Osteoblast (primary cell): ENCODE measurements around the gene LMAN2L. TPM values are rescaled to one million over a fixed set of nuclear protein-coding genes. Genes with fewer than 3 reads are reported as not detected.
A peak's percentile ranks its signal among the peaks of the same experiment; 100 is the strongest.

Experiments
- DNase-seq: peaks from one replicate; pipeline ENCODE4 v3.0.0; 2011; ENCODE audit warnings: low spot score, mixed read lengths; ENCODE audit not compliant: insufficient read length; ENCODE audit errors: missing footprints
- H2AFZ ChIP-seq: 2 replicates; pipeline ENCODE4 v1.6.0; 2011; ENCODE audit warnings: mild to moderate bottlenecking, low read length
- H3K27ac ChIP-seq: 2 replicates; pipeline ENCODE4 v1.5.1; 2011; ENCODE audit warnings: mild to moderate bottlenecking, low read depth, low read length, moderate library complexity
- H3K27me3 ChIP-seq: 2 replicates; pipeline ENCODE4 v1.6.0; 2012; ENCODE audit warnings: mild to moderate bottlenecking, control low read depth, inconsistent platforms, low read length, moderate library complexity; ENCODE audit not compliant: insufficient read depth
- H3K36me3 ChIP-seq: 2 replicates; pipeline ENCODE4 v1.5.1; 2011; ENCODE audit warnings: mild to moderate bottlenecking, low read length, control low read depth, moderate library complexity; ENCODE audit not compliant: insufficient read depth
- H3K4me1 ChIP-seq: 2 replicates; pipeline ENCODE4 v1.5.1; 2011; ENCODE audit warnings: mild to moderate bottlenecking, low read length, control low read depth, moderate library complexity; ENCODE audit not compliant: insufficient read depth
- H3K4me2 ChIP-seq: 2 replicates; pipeline ENCODE4 v1.6.0; 2011; ENCODE audit warnings: mild to moderate bottlenecking, low read length; ENCODE audit not compliant: insufficient read depth
- H3K4me3 ChIP-seq: fragments of 200-600 bp; sonication (generic); 3 replicates; pipeline ENCODE4 v1.5.1; 2012; ENCODE audit warnings: mild to moderate bottlenecking, low read length, inconsistent platforms; ENCODE audit not compliant: insufficient read depth
- H3K79me2 ChIP-seq: 2 replicates; pipeline ENCODE4 v1.6.0; 2012; ENCODE audit warnings: mild to moderate bottlenecking, low read length, control low read depth, inconsistent platforms; ENCODE audit not compliant: insufficient read depth
- H3K9me3 ChIP-seq: 2 replicates; pipeline ENCODE4 v1.5.1; 2011; ENCODE audit warnings: low read depth, low read length, control low read depth
- H4K20me1 ChIP-seq: 2 replicates; pipeline ENCODE4 v1.6.0; 2012; ENCODE audit warnings: mild to moderate bottlenecking, low read length, control low read depth; ENCODE audit not compliant: insufficient read depth
- total RNA-seq: library from RNA; depleted of rRNA; stranded (reverse); fragments of >200 nt; gene quantifications from 2 replicates; pipeline ENCODE4 v1.2.3, GENCODE V29; 2012
- TF ChIP-seq, protein P1 (sequence below): IDR thresholded peaks from 2 replicates; pipeline ENCODE4 v1.5.1; 2011; ENCODE audit warnings: mild to moderate bottlenecking, low read depth, low read length, moderate library complexity; ENCODE audit errors: extremely low read depth

Gene LMAN2L
- total RNA-seq, 1 donor, result 26.4 TPM

DNA sequence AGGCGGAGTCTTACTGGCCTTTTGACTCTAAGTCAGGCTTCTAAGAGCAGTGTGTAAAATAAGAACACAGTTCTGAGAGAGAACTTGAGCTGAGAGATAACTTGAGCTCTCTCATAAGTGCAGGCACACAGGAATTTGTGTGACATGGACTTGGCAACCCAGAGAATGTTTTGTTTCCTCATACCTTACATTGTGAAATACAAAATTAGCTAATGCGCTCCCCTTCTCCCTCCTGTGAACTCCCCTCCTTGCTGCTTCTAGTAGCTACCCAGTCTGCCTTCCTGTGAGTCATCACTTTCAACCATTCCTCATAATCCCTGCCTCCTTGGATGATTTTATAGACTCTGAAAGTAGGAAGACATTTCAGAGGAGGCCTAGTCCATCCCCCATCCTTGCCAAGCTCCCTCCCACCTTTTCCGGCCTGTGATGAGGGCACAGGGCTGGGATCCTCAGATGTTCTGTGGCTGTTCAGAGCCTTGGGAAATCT, 74.7 kb downstream of the LMAN2L start:
- H2AFZ ChIP-seq, result peak overlapping the region; percentile 78
- TF ChIP-seq, protein P1, sequence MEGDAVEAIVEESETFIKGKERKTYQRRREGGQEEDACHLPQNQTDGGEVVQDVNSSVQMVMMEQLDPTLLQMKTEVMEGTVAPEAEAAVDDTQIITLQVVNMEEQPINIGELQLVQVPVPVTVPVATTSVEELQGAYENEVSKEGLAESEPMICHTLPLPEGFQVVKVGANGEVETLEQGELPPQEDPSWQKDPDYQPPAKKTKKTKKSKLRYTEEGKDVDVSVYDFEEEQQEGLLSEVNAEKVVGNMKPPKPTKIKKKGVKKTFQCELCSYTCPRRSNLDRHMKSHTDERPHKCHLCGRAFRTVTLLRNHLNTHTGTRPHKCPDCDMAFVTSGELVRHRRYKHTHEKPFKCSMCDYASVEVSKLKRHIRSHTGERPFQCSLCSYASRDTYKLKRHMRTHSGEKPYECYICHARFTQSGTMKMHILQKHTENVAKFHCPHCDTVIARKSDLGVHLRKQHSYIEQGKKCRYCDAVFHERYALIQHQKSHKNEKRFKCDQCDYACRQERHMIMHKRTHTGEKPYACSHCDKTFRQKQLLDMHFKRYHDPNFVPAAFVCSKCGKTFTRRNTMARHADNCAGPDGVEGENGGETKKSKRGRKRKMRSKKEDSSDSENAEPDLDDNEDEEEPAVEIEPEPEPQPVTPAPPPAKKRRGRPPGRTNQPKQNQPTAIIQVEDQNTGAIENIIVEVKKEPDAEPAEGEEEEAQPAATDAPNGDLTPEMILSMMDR, result no peak
- peak overlapping the region; percentile 85 for H3K27ac ChIP-seq
- no peaks in the 10 kb centered on the region for H3K9me3 ChIP-seq
- no peaks in the 10 kb centered on the region for H3K79me2 ChIP-seq
- peaks cover 16% of the 10 kb centered on the region for H3K4me1 ChIP-seq
- peak overlapping the region; percentile 74 for H3K4me2 ChIP-seq
- H4K20me1 ChIP-seq, result no peaks in the 10 kb centered on the region
- H3K27me3 ChIP-seq, result no peaks in the 10 kb centered on the region
- DNase-seq, result peak; percentile 95
- H3K36me3 ChIP-seq, result no peaks in the 10 kb centered on the region
- peak overlapping the region; percentile 4 for H3K4me3 ChIP-seq

DNA sequence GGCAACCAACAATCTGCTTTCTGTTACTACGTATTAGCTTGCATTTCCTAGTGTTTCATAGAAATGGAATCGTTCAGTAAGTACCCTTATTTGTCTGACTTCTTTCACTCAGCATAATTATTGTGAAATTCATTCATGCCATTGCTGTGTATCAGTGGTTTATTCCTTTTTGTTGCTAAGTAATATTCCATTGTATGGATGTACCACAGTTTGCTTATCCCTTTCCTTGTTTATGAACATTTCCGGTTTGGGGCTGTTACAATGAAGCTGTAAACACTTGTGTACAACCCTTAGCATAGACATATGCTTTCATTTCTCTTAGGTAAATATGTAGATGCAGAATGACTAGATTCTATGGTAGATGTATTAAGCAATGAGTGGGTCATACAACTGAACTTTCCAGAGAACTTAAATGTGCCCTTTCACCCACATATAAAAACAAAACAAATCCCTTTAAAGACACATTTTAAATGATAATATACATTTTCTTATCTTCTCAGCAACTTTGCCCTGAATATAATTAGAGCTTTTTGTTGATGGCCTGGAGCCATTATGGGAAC, 75.4 kb downstream of the LMAN2L start:
- Histone ChIP-seq H4K20me1 (no peaks in the 10 kb centered on the region), H3K4me3 (peak overlapping the region; percentile 4), H3K4me1 (peaks cover 16% of the 10 kb centered on the region), H2AFZ (peak overlapping the region; percentile 78), H3K27me3 (no peaks in the 10 kb centered on the region), H3K4me2 (peak overlapping the region; percentile 74), H3K36me3 (no peaks in the 10 kb centered on the region), H3K79me2 (no peaks in the 10 kb centered on the region), H3K9me3 (no peaks in the 10 kb centered on the region), H3K27ac (peak overlapping the region; percentile 85)
- DNase-seq, result no peak
- TF ChIP-seq, protein P1, result no peak

DNA sequence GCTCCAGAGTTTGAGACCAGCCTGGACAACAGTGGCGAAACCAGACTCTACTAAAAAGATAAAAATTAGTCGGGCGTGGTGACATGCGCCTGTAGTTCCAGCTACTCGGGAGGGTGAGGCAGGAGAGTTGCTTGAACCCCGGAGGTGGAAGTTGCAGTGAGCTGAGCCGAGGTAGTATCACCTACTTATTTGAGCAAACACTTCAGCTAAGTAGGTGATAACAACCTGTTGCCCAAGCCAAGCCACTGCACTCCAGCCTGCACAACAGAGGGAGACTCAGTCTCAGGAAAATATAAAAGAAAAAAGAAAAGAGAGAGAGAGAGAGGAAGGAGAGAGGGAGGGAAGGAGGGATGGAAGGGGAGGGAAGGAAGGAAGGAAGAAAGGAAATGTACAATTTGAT, 76.0 kb downstream of the LMAN2L start:
- Histone ChIP-seq H3K79me2 (no peaks in the 10 kb centered on the region), H3K4me2 (no peak overlapping the region), H3K27ac (peak overlapping the region; percentile 85), H2AFZ (no peak overlapping the region), H3K4me1 (peaks cover 16% of the 10 kb centered on the region), H3K4me3 (no peak overlapping the region), H3K36me3 (no peaks in the 10 kb centered on the region), H4K20me1 (no peaks in the 10 kb centered on the region), H3K9me3 (no peaks in the 10 kb centered on the region), H3K27me3 (no peaks in the 10 kb centered on the region)
- no peak for DNase-seq
- TF ChIP-seq, protein P1, result no peak

- H3K4me2 ChIP-seq, result no peak overlapping the region
- H3K9me3 ChIP-seq, result no peaks in the 10 kb centered on the region
- H2AFZ ChIP-seq, result no peak overlapping the region
- no peaks in the 10 kb centered on the region for H4K20me1 ChIP-seq
- no peak overlapping the region for H3K4me3 ChIP-seq
- no peak for DNase-seq
- H3K4me1 ChIP-seq, result peaks cover 16% of the 10 kb centered on the region
- H3K27me3 ChIP-seq, result no peaks in the 10 kb centered on the region
- H3K27ac ChIP-seq, result no peak overlapping the region
- no peaks in the 10 kb centered on the region for H3K79me2 ChIP-seq
- TF ChIP-seq, protein P1, result no peak
- no peaks in the 10 kb centered on the region for H3K36me3 ChIP-seq
These were observed 76.7 kb downstream of the LMAN2L start for GRCh38 chr2:96663177-96663576.
